GM20000 (cell line): Measurements from ENCODE around the gene ATMIN.
A peak's percentile ranks its signal among the peaks of the same experiment; 100 is the strongest.

Experiments
- DNase-seq: peaks from one replicate; pipeline ENCODE4 v3.0.0; 2012; ENCODE audit warnings: low spot score
- TF ChIP-seq, protein P1 (sequence below): IDR thresholded peaks from 2 replicates; pipeline ENCODE4 v1.5.1; 2012; ENCODE audit warnings: mild to moderate bottlenecking, control low read depth; ENCODE audit errors: extremely low read depth, missing control alignments

ATMIN gene

GRCh38 chr16:81029930-81030604 is 5.6 kb upstream of the ATMIN start:
- TF ChIP-seq, protein P1, sequence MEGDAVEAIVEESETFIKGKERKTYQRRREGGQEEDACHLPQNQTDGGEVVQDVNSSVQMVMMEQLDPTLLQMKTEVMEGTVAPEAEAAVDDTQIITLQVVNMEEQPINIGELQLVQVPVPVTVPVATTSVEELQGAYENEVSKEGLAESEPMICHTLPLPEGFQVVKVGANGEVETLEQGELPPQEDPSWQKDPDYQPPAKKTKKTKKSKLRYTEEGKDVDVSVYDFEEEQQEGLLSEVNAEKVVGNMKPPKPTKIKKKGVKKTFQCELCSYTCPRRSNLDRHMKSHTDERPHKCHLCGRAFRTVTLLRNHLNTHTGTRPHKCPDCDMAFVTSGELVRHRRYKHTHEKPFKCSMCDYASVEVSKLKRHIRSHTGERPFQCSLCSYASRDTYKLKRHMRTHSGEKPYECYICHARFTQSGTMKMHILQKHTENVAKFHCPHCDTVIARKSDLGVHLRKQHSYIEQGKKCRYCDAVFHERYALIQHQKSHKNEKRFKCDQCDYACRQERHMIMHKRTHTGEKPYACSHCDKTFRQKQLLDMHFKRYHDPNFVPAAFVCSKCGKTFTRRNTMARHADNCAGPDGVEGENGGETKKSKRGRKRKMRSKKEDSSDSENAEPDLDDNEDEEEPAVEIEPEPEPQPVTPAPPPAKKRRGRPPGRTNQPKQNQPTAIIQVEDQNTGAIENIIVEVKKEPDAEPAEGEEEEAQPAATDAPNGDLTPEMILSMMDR, result no peak
- no peak for DNase-seq

DNA sequence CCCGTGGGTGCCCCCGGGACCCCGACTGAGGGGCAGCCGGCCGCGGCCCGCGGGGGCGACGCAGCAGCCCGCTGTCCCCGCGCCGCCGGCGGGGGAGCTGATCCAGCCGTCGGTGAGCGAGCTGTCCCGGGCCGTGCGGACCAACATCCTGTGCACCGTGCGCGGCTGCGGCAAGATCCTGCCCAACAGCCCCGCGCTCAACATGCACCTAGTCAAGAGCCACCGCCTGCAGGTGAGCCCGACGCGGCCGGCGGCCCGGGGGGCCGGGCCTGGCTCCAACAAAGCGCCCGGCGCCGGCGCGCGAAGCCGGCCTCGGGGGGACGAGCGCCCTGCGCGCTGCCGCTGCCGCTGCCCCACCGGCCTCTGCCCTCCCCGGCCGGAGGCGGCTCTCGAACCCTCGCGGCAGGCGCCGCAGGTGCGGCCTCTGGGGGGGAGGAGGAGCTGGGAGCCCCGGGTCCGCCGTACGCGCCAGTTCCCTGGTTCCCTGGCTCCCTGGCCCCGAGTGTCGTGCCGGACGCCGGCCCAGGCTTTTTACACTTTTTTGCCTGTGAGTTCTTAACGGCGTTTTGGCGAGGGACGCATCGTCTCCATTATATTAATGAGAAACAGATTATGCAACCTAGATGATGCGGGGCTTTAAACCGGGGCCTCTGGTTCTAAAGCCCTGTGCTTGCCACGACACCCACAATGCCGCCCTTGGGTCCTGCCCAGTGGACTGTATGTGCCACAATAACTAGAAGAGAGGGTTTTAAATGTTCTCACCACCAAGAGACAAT is 521 bp downstream of the ATMIN start:
- DNase-seq, result peak; percentile 69
- TF ChIP-seq, protein P1, result no peak

DNA sequence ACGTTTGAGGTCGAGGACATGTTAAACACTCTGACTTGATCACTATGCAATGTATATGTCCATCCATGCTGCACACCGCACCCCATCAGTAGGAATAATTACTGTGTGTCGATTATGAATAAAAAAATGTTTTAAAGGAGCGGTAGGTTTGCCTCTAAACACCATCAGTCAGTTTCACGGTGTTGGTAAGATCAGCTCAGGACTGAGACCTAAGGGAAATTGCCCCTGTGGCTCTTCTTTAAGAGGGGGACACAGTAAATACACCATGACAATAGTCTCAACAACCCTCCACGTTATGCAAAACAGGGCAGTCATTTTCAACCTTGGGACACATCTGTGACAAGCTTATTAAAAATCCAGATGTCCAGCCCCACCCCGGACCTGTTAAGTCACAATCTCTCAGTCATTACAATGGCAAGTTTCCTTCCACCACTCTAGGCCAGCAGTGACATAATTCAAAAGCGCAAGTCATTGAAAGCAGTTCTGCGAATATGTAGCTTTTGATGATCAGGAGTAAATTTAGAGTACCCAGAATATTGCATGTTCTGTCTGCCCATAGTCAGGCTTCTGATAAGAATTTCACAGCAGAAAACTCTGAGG is 1.2 kb downstream of the ATMIN start:
- TF ChIP-seq, protein P1, result no peak
- DNase-seq, result peak; percentile 22

- TF ChIP-seq, protein P1, result no peak
- DNase-seq, result no peak
These were observed 4.5 kb downstream of the ATMIN start for GRCh38 chr16:81040131-81040530.

- TF ChIP-seq, protein P1, result no peak
These were observed 5.2 kb downstream of the ATMIN start for GRCh38 chr16:81040842-81041241.

GRCh38 chr16:81041696-81042095 is 6.1 kb downstream of the ATMIN start:
- DNase-seq, result no peak
- TF ChIP-seq, protein P1, result no peak

More at GRCh38 chr16:81040842-81041241, 5.2 kb downstream of the ATMIN start:
- DNase-seq, result no peak

DNA sequence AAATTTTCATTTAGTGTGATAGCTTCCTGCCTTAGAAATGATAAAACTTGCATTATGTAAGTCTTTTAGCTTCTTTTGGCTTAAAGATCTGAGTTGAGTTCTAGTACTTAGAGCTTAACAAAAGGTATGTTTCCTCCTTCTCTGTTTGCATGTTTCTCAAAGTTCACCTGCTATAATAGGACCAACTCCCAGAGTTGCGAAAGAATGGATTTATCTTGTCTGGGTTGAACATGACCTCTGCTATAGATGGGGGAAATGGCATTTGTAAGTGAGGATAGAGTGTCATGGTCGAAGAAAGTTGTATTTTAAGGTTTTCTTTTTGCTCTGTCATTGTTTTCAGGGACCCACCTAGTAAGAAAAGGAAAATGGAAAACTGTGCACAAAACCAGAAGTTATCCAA is 7.2 kb downstream of the ATMIN start:
- no peak for DNase-seq
- TF ChIP-seq, protein P1, result no peak
